GM18507 (cell line): ENCODE data around the gene ESYT1.
A peak's percentile ranks its signal among the peaks of the same experiment; 100 is the strongest.

Experiments used
- DNase-seq: peaks from one replicate; pipeline ENCODE4 v3.0.0; 2011; ENCODE audit warnings: low read depth; ENCODE audit not compliant: insufficient read length; ENCODE audit errors: extremely low spot score
- FAIRE-seq: peaks from 2 replicates; lab custom pipeline; 2011; peaks lifted over from hg19 to GRCh38; lab: Jason Lieb, UNC

The ESYT1 gene

GRCh38 chr12:56163533-56164344 is 35.7 kb downstream of the ESYT1 start:
- DNase-seq, result no peak
- FAIRE-seq, result no peak

- FAIRE-seq (no peak), DNase-seq (no peak)
Measured at GRCh38 chr12:56164345-56164729, 36.3 kb downstream of the ESYT1 start.

GRCh38 chr12:56165369-56165768 is 37.3 kb downstream of the ESYT1 start:
- no peak for DNase-seq

GRCh38 chr12:56169229-56169759 is 41.2 kb downstream of the ESYT1 start:
- DNase-seq, result no peak
- no peak for FAIRE-seq

More at GRCh38 chr12:56165369-56165768, 37.3 kb downstream of the ESYT1 start:
- FAIRE-seq, result no peak

GRCh38 chr12:56172839-56173238 is 44.8 kb downstream of the ESYT1 start:
- no peak for FAIRE-seq

GRCh38 chr12:56178347-56178746 is 50.3 kb downstream of the ESYT1 start:
- no peak for FAIRE-seq
- DNase-seq, result no peak

More at GRCh38 chr12:56172839-56173238, 44.8 kb downstream of the ESYT1 start:
- DNase-seq, result no peak

GRCh38 chr12:56186957-56187356 is 58.9 kb downstream of the ESYT1 start:
- FAIRE-seq (no peak), DNase-seq (no peak)

GRCh38 chr12:56188131-56188777 is 60.2 kb downstream of the ESYT1 start:
- peak; percentile 42 for FAIRE-seq
- no peak for DNase-seq

GRCh38 chr12:56188778-56189098 is 60.7 kb downstream of the ESYT1 start:
- no peak for FAIRE-seq

GRCh38 chr12:56189099-56189917 is 61.2 kb downstream of the ESYT1 start, which contains the start of gene SMARCC2:
SMARCC2 (minus strand) TSS chr12:56189483; CDS start chr12:56189461, 22 bp downstream.
- peak; percentile 63 for FAIRE-seq

More at GRCh38 chr12:56188778-56189098, 60.7 kb downstream of the ESYT1 start:
- DNase-seq, result no peak

GRCh38 chr12:56189918-56190694 is 62.0 kb downstream of the ESYT1 start:
- peak; percentile 55 for DNase-seq
- FAIRE-seq, result peak; percentile 66

More at GRCh38 chr12:56189099-56189917, 61.2 kb downstream of the ESYT1 start, which contains the start of gene SMARCC2:
- peak; percentile 81 for DNase-seq

- FAIRE-seq (no peak), DNase-seq (no peak)
Measured at GRCh38 chr12:56190695-56191155, 62.7 kb downstream of the ESYT1 start.

GRCh38 chr12:56192582-56192981 is 64.5 kb downstream of the ESYT1 start:
- no peak for FAIRE-seq
- DNase-seq, result no peak

GRCh38 chr12:56193025-56193578 is 65.0 kb downstream of the ESYT1 start:
- FAIRE-seq (peak; percentile 85), DNase-seq (peak; percentile 58)
